H9 (cell line): ENCODE measurements around the gene UNCX. TPM values are rescaled to one million over a fixed set of nuclear protein-coding genes. Genes with fewer than 3 reads are reported as not detected.
A peak's percentile ranks its signal among the peaks of the same experiment; 100 is the strongest.

ENCODE experiments used
- DNase-seq: peaks from one replicate; pipeline ENCODE4 v3.0.0-alpha.2; 2017
- H2AFZ ChIP-seq: one replicate; pipeline ENCODE4 v1.6.1; 2013; ENCODE audit warnings: mild to moderate bottlenecking, low read length, control low read depth, moderate library complexity
- H2AK5ac ChIP-seq: 2 replicates; pipeline ENCODE4 v1.6.1; 2013; ENCODE audit warnings: low read length, control low read depth, mixed read lengths; ENCODE audit not compliant: insufficient read length
- H2BK120ac ChIP-seq: one replicate; pipeline ENCODE4 v1.6.1; 2013; ENCODE audit warnings: low read depth, mild to moderate bottlenecking, low read length, control low read depth, inconsistent platforms; ENCODE audit not compliant: poor library complexity, severe bottlenecking
- H2BK12ac ChIP-seq: 2 replicates; pipeline ENCODE4 v1.6.1; 2013; ENCODE audit warnings: low read length, control low read depth, mixed read lengths, low read depth; ENCODE audit not compliant: insufficient read length
- H2BK15ac ChIP-seq: 2 replicates; pipeline ENCODE4 v1.6.1; 2013; ENCODE audit warnings: low read depth, low read length, control low read depth
- H2BK20ac ChIP-seq: one replicate; pipeline ENCODE4 v1.6.1; 2013; ENCODE audit warnings: low read depth, mild to moderate bottlenecking, low read length, control low read depth, inconsistent platforms; ENCODE audit not compliant: poor library complexity, severe bottlenecking
- H2BK5ac ChIP-seq: 2 replicates; pipeline ENCODE4 v1.6.1; 2013; ENCODE audit warnings: low read length, control low read depth, mixed read lengths; ENCODE audit not compliant: insufficient read length
- H3K14ac ChIP-seq: 2 replicates; pipeline ENCODE4 v1.6.1; 2013; ENCODE audit warnings: low read length, control low read depth; ENCODE audit not compliant: insufficient read depth
- H3K18ac ChIP-seq: 2 replicates; pipeline ENCODE4 v1.6.1; 2013; ENCODE audit warnings: low read depth, mild to moderate bottlenecking, mixed read lengths, low read length, control low read depth; ENCODE audit not compliant: insufficient read length
- H3K23ac ChIP-seq: 2 replicates; pipeline ENCODE4 v1.6.1; 2013; ENCODE audit warnings: low read length, control low read depth, mixed read lengths, low read depth; ENCODE audit not compliant: insufficient read length
- H3K23me2 ChIP-seq: 2 replicates; pipeline ENCODE4 v1.6.1; 2013; ENCODE audit warnings: low read depth, mild to moderate bottlenecking, mixed read lengths, low read length, control low read depth; ENCODE audit not compliant: insufficient read length, poor library complexity, severe bottlenecking
- H3K27ac ChIP-seq: 2 replicates; pipeline ENCODE4 v1.5.1; 2013; ENCODE audit warnings: low read length, control low read depth, mixed read lengths, low read depth; ENCODE audit not compliant: insufficient read length
- H3K27me3 ChIP-seq: 2 replicates; pipeline ENCODE4 v1.6.1; 2013; ENCODE audit warnings: low read length, control low read depth, inconsistent platforms; ENCODE audit not compliant: insufficient read depth
- H3K4ac ChIP-seq: 2 replicates; pipeline ENCODE4 v1.6.1; 2013; ENCODE audit warnings: low read depth, mild to moderate bottlenecking, control low read depth, inconsistent platforms, low read length, moderate library complexity
- H3K4me1 ChIP-seq: 2 replicates; pipeline ENCODE4 v1.6.1; 2013; ENCODE audit warnings: low read length, control low read depth, inconsistent platforms; ENCODE audit not compliant: insufficient read depth
- H3K4me2 ChIP-seq: 2 replicates; pipeline ENCODE4 v1.6.1; 2013; ENCODE audit warnings: low read length, control low read depth, mixed read lengths; ENCODE audit not compliant: insufficient read length, insufficient read depth
- H3K56ac ChIP-seq: 2 replicates; pipeline ENCODE4 v1.6.1; 2013; ENCODE audit warnings: low read depth, mild to moderate bottlenecking, mixed read lengths, low read length, control low read depth; ENCODE audit not compliant: insufficient read length
- H3K79me1 ChIP-seq: 2 replicates; pipeline ENCODE4 v1.6.1; 2013; ENCODE audit warnings: low read depth, mild to moderate bottlenecking, moderate library complexity, low read length, control low read depth, inconsistent platforms; ENCODE audit not compliant: insufficient read depth, poor library complexity, severe bottlenecking
- H3K79me2 ChIP-seq: 2 replicates; pipeline ENCODE4 v1.6.1; 2013; ENCODE audit warnings: low read length, control low read depth, inconsistent platforms; ENCODE audit not compliant: insufficient read depth
- H3K9ac ChIP-seq: 2 replicates; pipeline ENCODE4 v1.6.1; 2013; ENCODE audit warnings: low read length, control low read depth, mixed read lengths; ENCODE audit not compliant: insufficient read length; ENCODE audit errors: extremely low read depth
- H3K9me3 ChIP-seq: one replicate; pipeline ENCODE4 v1.6.1; 2013; ENCODE audit warnings: low read depth, low read length, inconsistent platforms; ENCODE audit not compliant: control insufficient read depth
- H3T11ph ChIP-seq: one replicate; pipeline ENCODE4 v1.6.1; 2013; ENCODE audit warnings: mild to moderate bottlenecking, low read length, control low read depth, inconsistent platforms
- H4K20me1 ChIP-seq: one replicate; pipeline ENCODE4 v1.6.1; 2013; ENCODE audit not compliant: control insufficient read depth, insufficient read length, insufficient read depth
- H4K5ac ChIP-seq: 2 replicates; pipeline ENCODE4 v1.6.1; 2013; ENCODE audit warnings: low read depth, mild to moderate bottlenecking, mixed read lengths, low read length, control low read depth; ENCODE audit not compliant: insufficient read length
- H4K8ac ChIP-seq: replicated peaks from 2 replicates; pipeline ENCODE4 v1.6.1; 2013; ENCODE audit warnings: low read length, control low read depth, mixed read lengths, low read depth; ENCODE audit not compliant: insufficient read length
- H4K91ac ChIP-seq: 2 replicates; pipeline ENCODE4 v1.6.1; 2013; ENCODE audit warnings: low read depth, mild to moderate bottlenecking, moderate library complexity, mixed read lengths, low read length, control low read depth; ENCODE audit not compliant: insufficient read length
- H3K27ac Mint-ChIP-seq, 3 experiments: 2 replicates in 2 of 3; 3 replicates in 1 of 3; pipeline ENCODE4 v1.8.0; 2020 to 2021; ENCODE audit warnings: mixed read lengths in 3 of 3, mild to moderate bottlenecking in 1 of 3, moderate library complexity in 1 of 3
- H3K27me3 Mint-ChIP-seq: 2 replicates; pipeline ENCODE4 v1.8.0; 2021; ENCODE audit warnings: low read depth, mild to moderate bottlenecking, moderate library complexity, mixed read lengths
- H3K36me3 Mint-ChIP-seq, 3 experiments: 2 replicates in 2 of 3; 3 replicates in 1 of 3; pipeline ENCODE4 v1.8.0; 2020 to 2021; ENCODE audit warnings: low read depth in 3 of 3, mixed read lengths in 3 of 3; ENCODE audit not compliant: insufficient read depth in 1 of 3
- H3K4me1 Mint-ChIP-seq, 2 experiments: 2 replicates each; pipeline ENCODE4 v1.8.0; 2020; ENCODE audit warnings: mixed read lengths in 2 of 2
- H3K4me3 Mint-ChIP-seq, 2 experiments: 2 replicates in 1 of 2; 3 replicates in 1 of 2; pipeline ENCODE4 v1.8.0; 2020 to 2021; ENCODE audit warnings: mild to moderate bottlenecking in 2 of 2, mixed read lengths in 2 of 2, moderate library complexity in 1 of 2
- H3K9me3 Mint-ChIP-seq, 2 experiments: 2 replicates in 1 of 2; 3 replicates in 1 of 2; pipeline ENCODE4 v1.8.0; 2020; ENCODE audit warnings: mild to moderate bottlenecking in 2 of 2, mixed read lengths in 2 of 2, moderate library complexity in 1 of 2
- WGBS: extraction: QIAGEN DNeasy Blood & Tissue Kit; methylation state at CpG from one replicate; pipeline ENCODE4 v1.1.7; 2013; ENCODE audit warnings: missing lambda C conversion rate, low lambda C conversion rate, mixed read lengths; ENCODE audit not compliant: insufficient read length; ENCODE audit errors: extremely low coverage; 5-methylcytosine and 5-hydroxymethylcytosine counted together
- total RNA-seq: library from RNA; stranded (reverse); gene quantifications from 2 replicates; pipeline ENCODE4 v1.2.1, GENCODE V29; 2021
- TF ChIP-seq, protein P1 (sequence below): fragments of 200-600 bp; sonication (generic); conservative IDR thresholded peaks from 3 replicates; pipeline ENCODE4 v1.8.0; 2021; ENCODE audit warnings: antibody characterized with exemption, mild to moderate bottlenecking

The UNCX gene
- total RNA-seq, 1 experiment from 2014 or later, result not detected

DNA sequence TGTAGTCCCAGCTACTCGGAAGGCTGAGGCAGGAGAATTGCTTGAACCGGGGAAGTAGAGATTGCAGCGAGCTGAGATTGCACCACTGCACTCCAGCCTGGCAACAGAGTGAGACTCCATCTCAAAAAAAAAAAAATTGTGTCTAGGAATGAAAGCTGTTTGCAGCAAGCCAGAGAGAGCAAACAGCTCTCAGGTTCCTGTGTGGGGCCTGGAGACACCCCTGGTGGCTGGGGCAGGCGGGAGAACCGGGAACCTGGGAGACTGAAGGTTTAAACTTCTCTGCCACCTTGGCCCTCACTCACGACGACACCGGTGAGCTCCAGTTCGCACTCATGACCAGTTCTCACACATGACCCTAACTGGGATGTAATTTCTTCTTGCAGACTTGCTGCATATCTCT lies 13.2 kb upstream of the UNCX start:
- H3K4me2 ChIP-seq, result no peak overlapping the region
- no peaks in the 10 kb centered on the region for H3K9me3 ChIP-seq
- Mint-ChIP-seq H3K4me1 (peaks cover 0 to 13% of the 10 kb centered on the region in 2 experiments; a peak in 3 of 4 replicates), H3K36me3 (no peaks in the 10 kb centered on the region), H3K27ac (no peak overlapping the region), H3K9me3 (peaks cover 0 to 6% of the 10 kb centered on the region in 2 experiments; a peak in 1 of 5 replicates), H3K4me3 (no peak overlapping the region), H3K27me3 (peaks cover 95% of the 10 kb centered on the region)
- no peak overlapping the region for H3K27ac ChIP-seq
- no peak overlapping the region for H3T11ph ChIP-seq
- H3K23me2 ChIP-seq, result peaks cover 8% of the 10 kb centered on the region
- no peak overlapping the region for H2BK15ac ChIP-seq
- no peaks in the 10 kb centered on the region for H3K4me1 ChIP-seq
- no peak overlapping the region for H3K9ac ChIP-seq
- H2BK5ac ChIP-seq, result no peak overlapping the region
- H3K79me1 ChIP-seq, result no peaks in the 10 kb centered on the region
- H3K23ac ChIP-seq, result no peak overlapping the region
- no CpG with 5 or more reads among the region's 9 CpGs for WGBS
- no peaks in the 10 kb centered on the region for H4K20me1 ChIP-seq
- H2AFZ ChIP-seq, result no peak overlapping the region
- H3K14ac ChIP-seq, result no peak overlapping the region
- no peak overlapping the region for H2BK12ac ChIP-seq
- H4K5ac ChIP-seq, result no peak overlapping the region
- no peak overlapping the region for H3K4ac ChIP-seq
- no peak overlapping the region for H2BK20ac ChIP-seq
- H2BK120ac ChIP-seq, result no peak overlapping the region
- no peaks in the 10 kb centered on the region for H3K79me2 ChIP-seq
- DNase-seq, result no peak
- H3K18ac ChIP-seq, result no peak overlapping the region
- H2AK5ac ChIP-seq, result no peak overlapping the region
- peaks cover 21% of the 10 kb centered on the region for H3K27me3 ChIP-seq
- TF ChIP-seq, protein P1, sequence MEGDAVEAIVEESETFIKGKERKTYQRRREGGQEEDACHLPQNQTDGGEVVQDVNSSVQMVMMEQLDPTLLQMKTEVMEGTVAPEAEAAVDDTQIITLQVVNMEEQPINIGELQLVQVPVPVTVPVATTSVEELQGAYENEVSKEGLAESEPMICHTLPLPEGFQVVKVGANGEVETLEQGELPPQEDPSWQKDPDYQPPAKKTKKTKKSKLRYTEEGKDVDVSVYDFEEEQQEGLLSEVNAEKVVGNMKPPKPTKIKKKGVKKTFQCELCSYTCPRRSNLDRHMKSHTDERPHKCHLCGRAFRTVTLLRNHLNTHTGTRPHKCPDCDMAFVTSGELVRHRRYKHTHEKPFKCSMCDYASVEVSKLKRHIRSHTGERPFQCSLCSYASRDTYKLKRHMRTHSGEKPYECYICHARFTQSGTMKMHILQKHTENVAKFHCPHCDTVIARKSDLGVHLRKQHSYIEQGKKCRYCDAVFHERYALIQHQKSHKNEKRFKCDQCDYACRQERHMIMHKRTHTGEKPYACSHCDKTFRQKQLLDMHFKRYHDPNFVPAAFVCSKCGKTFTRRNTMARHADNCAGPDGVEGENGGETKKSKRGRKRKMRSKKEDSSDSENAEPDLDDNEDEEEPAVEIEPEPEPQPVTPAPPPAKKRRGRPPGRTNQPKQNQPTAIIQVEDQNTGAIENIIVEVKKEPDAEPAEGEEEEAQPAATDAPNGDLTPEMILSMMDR, result 0 out of 3 replicates have a peak, but pooled peaks have one; percentile 14
- H4K91ac ChIP-seq, result no peak overlapping the region
- no peak overlapping the region for H3K56ac ChIP-seq
- H4K8ac ChIP-seq, result no peak overlapping the region
